NCI-H2227 treated with DMSO at 0.1 percent for 48 hours (cell line): ENCODE data around the gene PARN.

ENCODE experiments used
- DNase-seq: peaks from one replicate; lab custom pipeline; 2025; lab: John Stamatoyannopoulos, UW

PARN gene

DNA sequence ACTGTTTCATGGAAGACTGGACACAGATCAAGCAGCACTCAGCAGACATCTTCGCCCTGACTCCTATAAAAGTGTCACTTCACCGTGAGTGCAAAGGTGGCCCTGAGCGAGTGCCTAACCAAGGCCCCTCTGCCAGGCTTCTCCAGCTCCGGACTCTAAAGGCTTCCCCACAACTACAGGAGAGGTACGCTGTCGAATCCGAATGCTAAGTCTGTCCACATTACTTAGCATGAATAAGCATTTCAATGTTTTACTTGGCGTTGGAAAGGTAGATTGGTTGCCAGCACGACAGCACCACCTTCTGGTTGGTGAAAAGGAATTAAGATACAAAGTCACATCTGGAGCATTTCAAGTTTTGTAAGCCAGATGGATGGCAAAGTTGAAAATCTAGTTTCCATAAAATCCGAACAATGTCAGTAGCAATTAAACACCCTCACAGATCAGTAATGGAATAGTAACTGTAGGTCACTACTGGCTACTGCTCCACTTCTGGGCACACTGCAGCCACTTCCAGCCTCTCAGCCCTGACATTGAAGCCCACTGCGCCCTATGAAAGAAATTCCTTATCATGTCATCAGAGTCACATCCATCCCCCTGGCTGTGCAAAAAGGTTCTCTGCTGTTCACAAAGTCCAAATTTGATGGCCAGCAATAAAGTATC lies 100.9 kb downstream of the PARN start:
- peak; percentile 68 for DNase-seq

DNA sequence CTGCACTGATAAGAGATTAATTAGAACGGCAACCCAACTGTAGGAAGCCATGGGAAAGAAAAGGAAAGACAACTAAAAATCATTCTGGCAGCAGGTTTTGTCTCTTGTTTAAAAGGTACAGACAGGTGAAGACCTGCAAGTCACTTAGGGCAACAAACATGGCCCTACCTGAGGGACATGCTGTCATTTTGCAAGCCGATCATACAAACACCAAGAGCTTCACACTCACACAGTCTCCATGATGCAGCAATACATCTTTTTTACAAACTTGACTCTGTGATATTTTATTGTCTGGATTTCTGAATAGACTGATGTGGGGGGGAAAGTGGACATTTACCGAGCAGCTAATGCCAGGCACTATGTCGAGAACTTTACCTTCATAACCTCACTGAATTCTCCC lies 101.8 kb downstream of the PARN start:
- no peak for DNase-seq

DNA sequence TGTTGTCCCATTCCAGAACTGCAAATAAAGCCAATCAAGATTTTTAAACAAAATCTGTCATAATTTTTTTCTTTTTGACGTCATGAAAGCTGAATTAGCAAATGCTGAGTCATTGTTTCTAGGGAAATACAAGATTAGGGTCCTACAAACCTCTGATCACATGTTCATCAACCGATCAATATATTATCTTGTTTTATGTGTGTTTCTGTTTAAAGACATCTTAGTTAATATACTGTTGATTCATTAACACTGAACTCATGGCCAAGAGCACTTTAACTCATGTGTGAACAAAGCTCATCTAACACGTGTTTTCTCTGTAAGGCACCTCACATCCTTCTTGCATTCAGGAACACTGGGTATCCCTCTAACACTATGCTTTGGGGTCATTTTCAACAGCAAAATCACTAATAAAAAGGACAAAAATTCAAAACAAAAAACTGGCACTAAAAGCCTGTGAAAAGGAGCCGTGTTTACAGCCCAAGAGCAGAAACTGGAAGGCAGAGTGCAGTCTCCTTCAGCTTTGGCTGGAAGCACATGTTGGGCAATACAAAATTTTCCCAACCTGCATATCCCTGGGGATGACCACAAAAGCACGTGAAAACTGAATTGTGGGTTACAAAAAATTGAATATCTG lies 102.5 kb downstream of the PARN start:
- no peak for DNase-seq

DNA sequence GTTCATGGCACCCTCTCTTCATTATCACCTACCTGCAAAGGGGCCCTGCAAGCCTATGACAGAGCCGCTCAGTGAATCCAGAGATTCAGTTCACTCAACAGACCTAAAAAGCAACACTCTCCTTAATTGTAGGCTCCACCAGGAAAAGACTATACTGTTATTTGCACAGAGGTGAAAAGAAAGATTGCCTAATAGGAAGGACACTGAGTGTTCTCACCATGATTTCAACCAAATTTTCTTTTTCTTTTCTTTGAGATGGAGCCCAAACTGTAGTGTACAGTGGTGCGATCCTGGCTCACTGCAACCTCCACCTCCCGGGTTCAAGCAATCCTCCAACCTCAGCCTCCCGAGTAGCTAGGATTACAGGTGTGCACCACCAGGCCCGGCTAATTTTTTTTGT lies 104.5 kb downstream of the PARN start:
- no peak for DNase-seq

DNA sequence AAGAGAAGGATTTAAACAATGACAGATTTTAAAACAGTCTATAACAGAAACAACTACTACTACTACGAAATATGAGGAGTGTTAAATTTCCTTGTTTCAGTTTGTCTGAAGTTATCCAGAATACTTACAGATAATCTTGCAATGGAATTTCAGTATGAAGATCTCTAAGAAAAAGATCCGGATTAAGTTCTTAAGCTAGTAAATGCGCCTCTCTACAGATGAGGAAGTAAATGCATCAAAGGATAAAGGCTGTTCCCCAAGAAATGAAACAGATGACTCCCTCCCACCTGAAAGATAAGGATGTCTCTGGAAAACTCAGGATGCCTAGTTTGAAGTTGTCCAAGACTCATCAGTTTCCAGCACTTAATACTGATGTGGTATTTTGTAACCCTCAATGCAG lies 105.1 kb downstream of the PARN start:
- DNase-seq, result no peak

- peak; percentile 33 for DNase-seq
Observed at GRCh38 chr16:14523632-14524031, 106.4 kb downstream of the PARN start.

DNA sequence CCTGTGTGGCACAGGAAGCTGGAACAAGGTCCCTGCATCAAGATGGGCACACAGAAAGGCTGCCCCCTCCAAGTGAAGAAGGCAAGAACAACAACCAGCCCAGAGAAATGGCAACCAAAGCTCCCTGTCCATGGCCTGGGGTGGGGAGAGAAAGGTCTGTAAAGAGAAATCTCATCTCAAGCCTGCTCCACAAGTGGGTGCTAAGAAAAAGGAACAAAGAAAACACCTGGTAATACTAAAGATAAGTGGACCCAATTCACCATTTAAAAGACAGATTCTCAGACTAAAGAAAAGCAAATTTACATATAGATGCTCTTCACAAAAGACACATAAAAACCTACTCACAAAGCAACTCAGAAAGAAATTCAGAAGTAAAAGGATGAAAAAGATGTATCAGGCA lies 107.4 kb downstream of the PARN start:
- no peak for DNase-seq

DNA sequence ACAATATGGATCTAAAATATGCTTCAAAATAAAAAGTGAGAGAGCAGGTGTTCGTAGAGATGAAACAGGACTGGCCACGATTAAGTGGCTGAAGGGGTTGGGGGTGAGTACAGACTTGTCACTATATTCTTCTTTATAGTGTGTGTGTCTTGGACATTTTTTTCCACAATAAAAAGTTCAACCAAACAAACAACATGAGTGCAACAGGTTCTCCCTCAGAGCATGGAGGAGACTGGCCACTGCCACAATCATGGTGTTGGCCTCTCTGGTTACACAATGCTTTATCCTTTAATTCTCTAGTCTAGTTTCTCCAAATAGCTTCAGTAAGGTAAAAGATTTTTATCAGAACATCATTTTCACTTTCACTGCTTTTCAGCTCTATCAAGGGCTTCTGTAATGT lies 109.3 kb downstream of the PARN start:
- DNase-seq, result no peak

DNA sequence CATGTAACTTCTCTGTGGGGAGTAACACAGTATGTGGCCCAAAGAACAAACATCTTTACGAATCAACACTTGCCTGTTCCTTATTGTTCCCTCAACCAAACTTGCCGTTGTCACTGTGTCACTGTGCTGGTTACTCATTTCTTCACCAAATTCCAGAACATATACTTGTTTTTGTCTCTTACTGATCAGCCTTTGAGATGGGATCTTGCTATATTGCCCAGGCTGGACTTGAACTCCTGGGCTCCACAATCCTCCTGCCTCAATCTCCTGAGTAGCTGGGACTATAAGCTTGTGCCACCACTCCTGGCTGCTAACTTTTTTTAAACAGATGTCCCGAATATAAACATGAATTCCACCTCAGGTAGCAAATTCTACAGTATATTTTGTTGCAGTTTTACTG lies 115.1 kb downstream of the PARN start:
- no peak for DNase-seq

DNA sequence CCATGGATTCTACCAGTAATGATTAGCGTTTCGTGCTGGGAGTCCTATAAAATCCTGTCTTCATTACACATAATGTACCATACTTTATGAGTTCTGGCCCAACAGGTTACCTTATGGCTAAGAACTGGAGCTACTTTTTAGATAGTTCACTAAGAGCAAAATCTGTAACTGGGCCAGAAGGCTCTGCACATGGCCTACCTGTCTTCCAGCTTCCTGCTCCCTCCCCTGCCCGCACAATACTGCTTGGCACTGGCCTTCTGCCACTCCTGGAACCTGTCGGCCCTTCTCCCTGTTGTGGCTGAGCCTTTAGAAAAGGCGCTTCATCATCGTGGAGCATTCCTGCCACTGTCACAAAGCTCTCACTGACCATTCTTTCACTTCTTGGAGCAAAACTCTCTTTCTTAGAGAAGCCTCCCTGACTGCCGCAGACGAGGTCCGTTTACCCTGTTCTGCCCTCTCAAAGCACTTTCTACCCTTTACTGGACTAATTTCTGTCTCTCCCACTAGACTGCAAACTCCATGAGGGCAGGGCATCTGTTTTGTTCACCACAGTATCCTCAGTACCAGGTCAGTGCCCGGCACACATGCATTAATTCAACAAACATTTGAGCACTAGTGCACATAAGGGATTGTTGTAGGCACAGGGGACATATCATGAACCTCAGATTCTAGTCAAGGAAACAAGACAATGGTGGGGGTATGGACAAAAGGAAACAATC lies 116.5 kb downstream of the PARN start:
- no peak for DNase-seq

DNA sequence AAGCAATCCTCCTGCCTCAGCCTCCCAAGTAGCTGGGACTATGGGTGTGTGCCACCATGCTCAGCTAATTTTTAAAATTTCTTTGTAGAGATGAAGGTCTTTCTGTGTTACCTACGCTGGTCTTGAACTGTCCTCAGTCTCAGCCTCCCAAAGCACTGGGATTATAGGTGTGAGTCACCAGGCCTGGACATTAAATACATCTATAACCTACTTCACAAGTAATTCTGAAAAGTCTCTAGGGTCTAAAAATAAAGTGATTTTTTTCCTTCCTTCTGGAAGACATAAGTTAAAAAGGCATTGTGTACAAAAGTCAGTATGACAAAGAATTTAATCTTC lies 118.3 kb downstream of the PARN start:
- no peak for DNase-seq

DNA sequence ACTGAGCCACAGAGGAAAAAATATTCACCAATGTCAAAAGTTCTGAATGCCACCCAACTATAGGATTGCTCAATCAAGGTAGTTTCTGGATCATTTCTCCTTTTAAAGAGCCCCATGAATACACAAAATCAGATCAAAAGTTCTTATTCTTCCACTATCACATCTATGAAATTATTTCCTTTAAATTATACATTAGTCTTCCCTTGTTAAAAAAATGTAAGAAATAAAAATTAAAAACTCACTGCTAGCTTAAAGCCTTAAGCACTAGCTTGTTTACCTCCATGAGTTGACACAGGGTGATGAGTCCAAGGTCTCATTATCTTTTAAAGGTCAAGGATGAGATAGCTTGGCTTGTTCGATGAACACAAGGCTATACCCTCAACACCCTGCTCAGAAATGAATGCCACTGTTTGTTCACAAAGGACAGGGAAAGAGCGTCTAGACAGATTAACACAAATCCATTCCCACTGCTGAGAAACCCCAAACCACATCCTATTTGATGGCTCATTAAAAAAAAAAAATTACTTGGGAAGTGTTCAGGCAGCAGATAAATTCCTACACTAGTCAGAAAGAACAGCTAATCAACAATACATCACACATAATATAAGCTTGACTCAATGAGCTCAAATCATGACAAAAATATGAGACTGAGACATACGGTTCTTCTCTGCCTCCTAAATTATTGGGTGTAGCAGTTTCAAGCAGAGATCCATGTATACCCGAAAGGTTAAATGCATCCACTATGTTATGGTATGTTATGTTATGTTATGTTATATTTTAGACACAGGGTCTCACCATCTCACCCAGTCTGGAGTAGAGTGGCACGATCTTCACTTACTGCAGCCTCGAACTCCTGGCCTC lies 118.9 kb downstream of the PARN start:
- DNase-seq, result no peak

- DNase-seq, result no peak
Observed at GRCh38 chr16:14510581-14510938, 119.5 kb downstream of the PARN start.

GRCh38 chr16:14509675-14510132 lies 120.4 kb downstream of the PARN start:
- DNase-seq, result no peak

DNA sequence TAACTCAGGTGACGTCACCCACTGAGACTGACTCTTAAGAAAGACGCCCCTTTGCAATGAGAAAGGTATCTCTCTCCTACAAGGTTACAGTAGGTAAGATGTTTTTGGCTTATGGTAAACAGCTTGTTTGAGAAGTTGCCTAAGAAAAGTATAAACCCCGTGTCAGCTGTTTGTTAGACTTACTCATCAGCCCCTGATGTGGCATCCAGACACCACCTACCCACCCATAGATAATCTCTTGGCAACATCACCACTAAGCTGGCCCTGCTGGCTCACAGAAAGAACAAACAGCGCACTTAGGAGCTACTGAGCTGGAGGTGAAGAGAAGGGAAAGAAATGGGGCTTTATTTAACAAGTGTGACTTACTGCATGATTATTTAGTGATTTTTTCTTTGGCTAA lies 121.0 kb downstream of the PARN start:
- DNase-seq, result no peak

GRCh38 chr16:14505846-14506245 lies 124.2 kb downstream of the PARN start:
- DNase-seq, result no peak

GRCh38 chr16:14502932-14503741 lies 126.9 kb downstream of the PARN start:
- no peak for DNase-seq

DNA sequence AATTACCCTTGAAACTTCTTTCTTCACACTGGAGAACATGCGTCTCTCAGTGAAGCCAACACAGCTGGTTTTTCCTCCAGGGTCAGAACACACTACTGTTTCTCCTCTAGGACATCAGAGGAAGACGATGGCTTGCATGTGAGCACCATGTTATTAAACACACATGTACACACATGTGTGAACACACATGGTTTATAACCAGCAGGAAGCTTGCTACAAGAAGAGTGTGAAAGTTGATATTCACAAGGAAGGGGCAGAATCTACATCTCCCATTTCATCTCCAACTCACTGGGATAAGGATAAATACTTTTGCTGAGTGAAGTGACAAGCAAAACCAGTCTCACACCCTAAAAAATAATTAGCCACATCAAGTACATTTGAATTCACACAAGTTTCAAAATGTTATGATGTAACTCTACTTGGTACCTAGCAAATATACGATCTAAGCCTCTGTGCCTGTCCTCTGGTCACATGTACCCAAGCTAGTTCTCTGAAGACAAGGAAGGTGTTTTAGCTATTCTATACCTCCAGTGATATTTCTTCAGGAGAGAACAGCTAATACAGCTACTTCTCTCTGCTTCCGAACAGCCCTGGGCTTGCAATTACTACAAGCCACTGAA lies 127.7 kb downstream of the PARN start:
- DNase-seq, result no peak

DNA sequence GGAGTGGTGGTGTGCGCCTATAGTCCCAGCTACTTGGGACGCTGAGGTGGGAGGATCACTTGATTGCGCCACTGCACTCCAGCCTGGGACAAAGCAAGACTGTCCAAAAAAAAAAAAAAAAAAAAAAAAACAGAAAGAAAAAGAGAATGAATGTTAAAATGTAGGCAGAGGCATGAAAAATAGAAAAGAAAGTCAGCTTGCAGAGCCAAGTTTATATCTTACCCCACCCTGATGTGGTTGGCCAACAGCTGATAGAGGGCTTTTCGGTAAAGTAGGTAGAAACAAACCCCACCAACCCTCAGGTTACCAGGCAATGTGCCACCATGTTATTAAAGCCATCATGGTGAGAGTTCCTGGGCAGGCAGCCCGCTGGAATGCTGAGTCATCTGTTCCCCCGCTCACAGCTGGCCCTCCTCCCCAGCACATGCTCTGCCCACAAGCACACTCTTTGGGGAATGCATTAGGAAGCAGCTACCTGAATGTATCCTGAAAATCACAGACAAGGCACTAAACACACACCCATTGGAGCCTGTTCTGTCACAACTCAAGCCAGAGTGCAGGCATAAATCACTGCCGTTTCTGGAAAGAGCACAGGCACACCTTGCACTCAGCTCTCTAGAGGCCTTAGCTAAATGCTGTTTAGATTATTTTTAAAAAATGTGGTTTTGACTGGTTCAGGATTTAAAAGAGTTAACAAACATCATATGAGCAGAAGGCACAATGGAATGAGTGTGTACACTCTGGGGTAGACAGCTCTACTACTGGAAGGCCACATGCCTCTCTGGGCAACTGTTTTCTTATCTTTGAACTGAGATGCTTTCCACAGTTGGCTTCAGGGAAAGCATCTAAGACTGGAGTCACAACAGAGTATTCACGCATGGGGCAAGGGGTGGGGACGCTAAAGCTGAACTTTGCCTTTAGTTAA lies 128.5 kb downstream of the PARN start:
- peak; percentile 80 for DNase-seq

DNA sequence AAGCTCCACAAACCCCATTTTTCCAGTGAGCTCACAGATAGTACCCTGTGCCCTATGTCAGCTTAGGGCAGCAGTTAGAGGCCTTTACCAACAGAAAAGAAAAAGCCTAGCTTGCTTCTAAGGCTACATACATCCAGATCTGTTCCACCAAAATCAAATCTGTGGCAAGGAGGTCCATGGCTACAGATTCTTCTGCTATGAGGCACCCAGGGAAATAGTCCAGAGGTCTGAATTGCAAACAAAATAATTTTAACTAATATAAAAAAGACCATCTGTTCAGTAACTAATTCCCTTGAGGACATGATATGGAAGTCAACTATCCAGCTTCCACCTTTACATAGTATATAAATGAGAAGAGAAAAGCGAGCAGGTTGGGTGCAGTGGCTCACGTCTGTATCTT lies 129.3 kb downstream of the PARN start:
- no peak for DNase-seq
